HepG2 (cell line): ENCODE data around the gene ACSL6. TPM values are rescaled to one million over a fixed set of nuclear protein-coding genes. Genes with fewer than 3 reads are reported as not detected.

Experiments used
- ATAC-seq: fragments of 200-7000 bp; cut with Tn5 transposase; 3 replicates; pipeline ENCODE4 v1.9.1; 2020; ENCODE audit warnings: mild to moderate bottlenecking, moderate library complexity
- BruUV-seq: library from RNA; stranded (reverse); fragments of 400-500 nt; replicated peaks from 2 replicates; lab custom pipeline; 2021; lab: Mats Ljungman, UMichigan
- CTCF ChIA-PET: fragments of 300-600 bp; formaldehyde crosslinking; extraction: SDS; loops from one replicate; lab custom pipeline; 2021; ENCODE audit warnings: low total read pairs, inconsistent platforms, low intra/inter-chr PET ratio; lab: Yijun Ruan, JAX
- POLR2A ChIA-PET: fragments of 350-600 bp; sonication (Branson Sonifier 250); formaldehyde crosslinking; loops from one replicate; lab custom pipeline; 2020; ENCODE audit warnings: antibody characterized with exemption, inconsistent platforms; lab: Yijun Ruan, JAX
- DNase-seq: peaks from one replicate; pipeline ENCODE4 v3.0.0-alpha.2; 2015; ENCODE audit warnings: low spot score
- FAIRE-seq: peaks from 3 replicates; lab custom pipeline; 2011; peaks lifted over from hg19 to GRCh38; lab: Jason Lieb, UNC
- H2AFZ ChIP-seq: one replicate; pipeline ENCODE4 v1.6.1; 2011; ENCODE audit warnings: low read length, inconsistent platforms
- H3K27ac ChIP-seq: fragments of 300-600 bp; 3 replicates; pipeline ENCODE4 v1.8.0; 2011; ENCODE audit warnings: mixed run types, mild to moderate bottlenecking, mixed read lengths, low read length, inconsistent platforms; ENCODE audit not compliant: insufficient read depth; ENCODE audit errors: extremely low read length
- H3K27me3 ChIP-seq, 2 experiments: fragments of 200-600 bp in 1 of 2; 2 replicates in 1 of 2; 3 replicates in 1 of 2; pipeline versions ENCODE4 v1.6.0 to v1.8.0; 2011; ENCODE audit warnings: low read length in 2 of 2, mild to moderate bottlenecking in 2 of 2, moderate library complexity in 2 of 2, inconsistent platforms in 1 of 2; ENCODE audit not compliant: insufficient read depth in 2 of 2, control insufficient read depth in 1 of 2
- H3K36me3 ChIP-seq, 2 experiments: fragments of 200-600 bp in 1 of 2; replicated peaks in 1 of 2; 2 replicates in 1 of 2; 3 replicates in 1 of 2; pipeline versions ENCODE4 v1.5.1 to v1.8.0; 2011; ENCODE audit warnings: low read length in 2 of 2, inconsistent platforms in 1 of 2; ENCODE audit not compliant: insufficient read depth in 2 of 2, control insufficient read depth in 1 of 2
- H3K4me1 ChIP-seq: 2 replicates; pipeline ENCODE4 v1.5.1; 2012; ENCODE audit warnings: low read length, inconsistent platforms; ENCODE audit not compliant: insufficient read depth
- H3K4me2 ChIP-seq: 2 replicates; pipeline ENCODE4 v1.6.0; 2011; ENCODE audit warnings: low read depth, low read length, inconsistent platforms
- H3K4me3 ChIP-seq, 3 experiments: fragments of 200-600 bp in 1 of 3; sonication (generic), shearing (Covaris generic) in 1 of 3; replicated peaks in 1 of 3; 2 replicates each; pipeline ENCODE4 v1.5.1; 2011 to 2016; ENCODE audit warnings: low read length in 3 of 3, inconsistent platforms in 2 of 3, low read depth in 2 of 3, mild to moderate bottlenecking in 2 of 3, control low read depth in 1 of 3, mixed read lengths in 1 of 3; ENCODE audit not compliant: insufficient read depth in 1 of 3
- H3K79me2 ChIP-seq: one replicate; pipeline ENCODE4 v1.6.1; 2011; ENCODE audit warnings: low read length, inconsistent platforms; ENCODE audit not compliant: insufficient read depth
- H3K9ac ChIP-seq: 2 replicates; pipeline ENCODE4 v1.6.0; 2011; ENCODE audit warnings: mild to moderate bottlenecking, low read depth, low read length, inconsistent platforms; ENCODE audit not compliant: insufficient read depth
- H3K9me3 ChIP-seq: 2 replicates; pipeline ENCODE4 v1.5.1; 2012; ENCODE audit warnings: mild to moderate bottlenecking, low read length
- H4K20me1 ChIP-seq: 2 replicates; pipeline ENCODE4 v1.6.0; 2011; ENCODE audit warnings: inconsistent platforms, mild to moderate bottlenecking, low read length, moderate library complexity; ENCODE audit not compliant: insufficient read depth
- FOXC1 ChIP-seq: sonication (generic); formaldehyde crosslinking; IDR thresholded peaks from 2 replicates; pipeline ENCODE4 v1.8.0; 2022; ENCODE audit warnings: mild to moderate bottlenecking, missing genetic modification reagents, borderline replicate concordance
- FOXP1 ChIP-seq, 2 experiments: fragments of 450-650 bp in 1 of 2; IDR thresholded peaks; 2 replicates each; pipeline ENCODE4 v1.6.1; 2017 to 2018; ENCODE audit warnings: antibody characterized with exemption in 1 of 2
- HINFP ChIP-seq: sonication (generic); formaldehyde crosslinking; IDR thresholded peaks from 2 replicates; pipeline ENCODE4 v1.4.0; 2020; ENCODE audit warnings: low read depth, mild to moderate bottlenecking, missing genetic modification reagents
- RARA ChIP-seq: IDR thresholded peaks from 2 replicates; pipeline ENCODE4 v1.6.1; 2016; ENCODE audit warnings: missing genetic modification reagents, missing compliant biosample characterization
- REPIN1 ChIP-seq: sonication (generic); formaldehyde crosslinking; IDR thresholded peaks from 2 replicates; pipeline ENCODE4 v1.8.0; 2022; ENCODE audit warnings: missing genetic modification reagents, low read depth, mild to moderate bottlenecking, borderline replicate concordance
- ZC3H4 ChIP-seq: sonication (generic); formaldehyde crosslinking; IDR thresholded peaks from 2 replicates; pipeline ENCODE4 v1.4.0; 2020; ENCODE audit warnings: missing genetic modification reagents, borderline replicate concordance
- ZKSCAN8 ChIP-seq: IDR thresholded peaks from 2 replicates; pipeline ENCODE4 v1.6.1; 2016; ENCODE audit warnings: borderline replicate concordance, missing genetic modification reagents, missing compliant biosample characterization
- ZNF777 ChIP-seq: sonication (generic); formaldehyde crosslinking; IDR thresholded peaks from 2 replicates; pipeline ENCODE4 v1.4.0; 2020; ENCODE audit warnings: missing genetic modification reagents
- WGBS: methylation state at CpG from one replicate; pipeline ENCODE4 v1.1.6; 2017; ENCODE audit warnings: low lambda C conversion rate; 5-methylcytosine and 5-hydroxymethylcytosine counted together
- in situ Hi-C: cut with HindIII; loops from 2 replicates; pipeline ENCODE4 v1.10.0; 2017; ENCODE audit warnings: low pct_unique_long_range_greater_than_20kb; ENCODE audit not compliant: extremely low pct_ligation_motif_present
- intact Hi-C: fragments of 100-400 bp; cut with micrococcal nuclease; formaldehyde crosslinking; loops from one replicate; pipeline ENCODE4 v1.10.0; 2022; ENCODE audit not compliant: unreplicated experiment
- polyA plus RNA-seq, 8 experiments: library from polyadenylated mRNA; depleted of rRNA in 3 of 8; stranded (reverse) in 7 of 8; unstranded in 1 of 8; fragments of >200 nt; fragmentation: Illumina TruSeq in 4 of 8; extraction: Trizol in 4 of 8; gene quantifications; 2 replicates each; pipeline versions ENCODE4 v1.2.1 to v1.2.3, GENCODE V29; 2011 to 2016; ENCODE audit warnings: low read depth in 4 of 8, missing spikeins in 1 of 8, mixed read lengths in 1 of 8; ENCODE audit not compliant: insufficient read depth in 1 of 8
- total RNA-seq, 5 experiments: library from RNA; depleted of rRNA; stranded (reverse); fragments of >200 nt; fragmentation: Illumina TruSeq; extraction: Trizol; gene quantifications; 2 replicates each; pipeline ENCODE4 v1.2.3, GENCODE V29; 2016; ENCODE audit warnings: low read depth in 1 of 5
- TF ChIP-seq, protein P1 (sequence below): IDR thresholded peaks from 2 replicates; pipeline ENCODE4 v1.6.1; 2016; ENCODE audit warnings: low read depth
- TF ChIP-seq, protein P2 (sequence below): sonication (generic); formaldehyde crosslinking; IDR thresholded peaks from 2 replicates; pipeline ENCODE4 v1.9.0; 2021; ENCODE audit warnings: missing genetic modification reagents, borderline replicate concordance

Gene ACSL6
- total and polyA plus RNA-seq, 2 of the 13 experiments (the other 11 are each of a cell fraction or from before 2014, with no cell fraction given): 3.7 to 3.8 TPM

- TF ChIP-seq, protein P1, sequence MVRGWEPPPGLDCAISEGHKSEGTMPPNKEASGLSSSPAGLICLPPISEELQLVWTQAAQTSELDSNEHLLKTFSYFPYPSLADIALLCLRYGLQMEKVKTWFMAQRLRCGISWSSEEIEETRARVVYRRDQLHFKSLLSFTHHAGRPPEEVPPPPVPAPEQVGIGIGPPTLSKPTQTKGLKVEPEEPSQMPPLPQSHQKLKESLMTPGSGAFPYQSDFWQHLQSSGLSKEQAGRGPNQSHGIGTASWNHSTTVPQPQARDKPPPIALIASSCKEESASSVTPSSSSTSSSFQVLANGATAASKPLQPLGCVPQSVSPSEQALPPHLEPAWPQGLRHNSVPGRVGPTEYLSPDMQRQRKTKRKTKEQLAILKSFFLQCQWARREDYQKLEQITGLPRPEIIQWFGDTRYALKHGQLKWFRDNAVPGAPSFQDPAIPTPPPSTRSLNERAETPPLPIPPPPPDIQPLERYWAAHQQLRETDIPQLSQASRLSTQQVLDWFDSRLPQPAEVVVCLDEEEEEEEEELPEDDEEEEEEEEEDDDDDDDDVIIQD: no peak
- no peak for TF ChIP-seq RARA (CRISPR knock-in tag)
These were observed 42.7 kb upstream of the ACSL6 start (continued) for GRCh38 chr5:132054031-132054696.

- intact Hi-C loops (no loop called here), in situ Hi-C loops (no loop called here)
- Histone ChIP-seq H3K4me3 (no peak overlapping the region), H3K4me1 (no peaks in the 10 kb centered on the region), H3K36me3 (no peaks in the 10 kb centered on the region), H3K27ac (no peak overlapping the region), H3K9ac (no peak overlapping the region), H2AFZ (no peak overlapping the region), H3K4me2 (no peak overlapping the region), H3K27me3 (peaks cover 3 to 22% of the 10 kb centered on the region in 2 experiments; a peak in 3 of 5 replicates), H3K9me3 (no peaks in the 10 kb centered on the region), H3K79me2 (no peaks in the 10 kb centered on the region), H4K20me1 (no peaks in the 10 kb centered on the region)
- no peak for DNase-seq
- WGBS: 25% methylated on average over 4 of the region's 4 CpGs
- CTCF ChIA-PET: no interaction called here
- ATAC-seq: no peak
- FAIRE-seq: no peak
- no TSS peak for BruUV-seq
- TF ChIP-seq ZNF777 (CRISPR knock-in tag) (no peak), ZKSCAN8 (CRISPR knock-in tag) (no peak), FOXP1 (IDR thresholded peaks at IDR 0.05) (no peak), FOXP1 (CRISPR knock-in tag; IDR thresholded peaks at IDR 0.05) (no peak), REPIN1 (CRISPR knock-in tag) (no peak), ZC3H4 (CRISPR knock-in tag) (no peak), HINFP (no peak), FOXC1 (CRISPR knock-in tag) (no peak)
- TF ChIP-seq, protein P2, sequence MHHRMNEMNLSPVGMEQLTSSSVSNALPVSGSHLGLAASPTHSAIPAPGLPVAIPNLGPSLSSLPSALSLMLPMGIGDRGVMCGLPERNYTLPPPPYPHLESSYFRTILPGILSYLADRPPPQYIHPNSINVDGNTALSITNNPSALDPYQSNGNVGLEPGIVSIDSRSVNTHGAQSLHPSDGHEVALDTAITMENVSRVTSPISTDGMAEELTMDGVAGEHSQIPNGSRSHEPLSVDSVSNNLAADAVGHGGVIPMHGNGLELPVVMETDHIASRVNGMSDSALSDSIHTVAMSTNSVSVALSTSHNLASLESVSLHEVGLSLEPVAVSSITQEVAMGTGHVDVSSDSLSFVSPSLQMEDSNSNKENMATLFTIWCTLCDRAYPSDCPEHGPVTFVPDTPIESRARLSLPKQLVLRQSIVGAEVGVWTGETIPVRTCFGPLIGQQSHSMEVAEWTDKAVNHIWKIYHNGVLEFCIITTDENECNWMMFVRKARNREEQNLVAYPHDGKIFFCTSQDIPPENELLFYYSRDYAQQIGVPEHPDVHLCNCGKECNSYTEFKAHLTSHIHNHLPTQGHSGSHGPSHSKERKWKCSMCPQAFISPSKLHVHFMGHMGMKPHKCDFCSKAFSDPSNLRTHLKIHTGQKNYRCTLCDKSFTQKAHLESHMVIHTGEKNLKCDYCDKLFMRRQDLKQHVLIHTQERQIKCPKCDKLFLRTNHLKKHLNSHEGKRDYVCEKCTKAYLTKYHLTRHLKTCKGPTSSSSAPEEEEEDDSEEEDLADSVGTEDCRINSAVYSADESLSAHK: no peak
- POLR2A ChIA-PET: no interaction called here
These were observed 42.0 kb upstream of the ACSL6 start for GRCh38 chr5:132053483-132053882.
